Left ventricle myocardium inferior (tissue), 1 donor: ENCODE results near the gene THAP2. TPM values are rescaled to one million over a fixed set of nuclear protein-coding genes. Genes with fewer than 3 reads are reported as not detected.

Source experiments
- DNase-seq: peaks from one replicate; pipeline ENCODE4 v3.0.0-alpha.2; 2020
- H3K27ac ChIP-seq: fragments of 200-600 bp; replicated peaks from 2 replicates; pipeline ENCODE4 v1.8.0; 2021
- H3K27me3 ChIP-seq: fragments of 200-600 bp; 2 replicates; pipeline ENCODE4 v1.8.0; 2021; ENCODE audit warnings: low read depth
- H3K36me3 ChIP-seq: fragments of 200-600 bp; 2 replicates; pipeline ENCODE4 v1.8.0; 2021
- H3K4me1 ChIP-seq: fragments of 200-600 bp; 2 replicates; pipeline ENCODE4 v1.8.0; 2021
- H3K4me3 ChIP-seq: fragments of 200-600 bp; 2 replicates; pipeline ENCODE4 v1.8.0; 2021; ENCODE audit warnings: mild to moderate bottlenecking, moderate library complexity
- H3K9me3 ChIP-seq: fragments of 200-600 bp; replicated peaks from 2 replicates; pipeline ENCODE4 v1.8.0; 2021
- CTCF ChIP-seq: fragments of 200-600 bp; IDR thresholded peaks from 2 replicates; pipeline ENCODE4 v1.8.0; 2021; ENCODE audit warnings: antibody characterized with exemption, mild to moderate bottlenecking, borderline replicate concordance
- intact Hi-C: fragments of 100-400 bp; cut with micrococcal nuclease; formaldehyde crosslinking; loops from one replicate; pipeline ENCODE4 v1.11.0; 2022
- total RNA-seq: library from RNA; stranded (reverse); fragmentation: NEBNext Ultra II Directional; extraction: Animal tissue kit (Norgen Biotek cat#: 25700); gene quantifications from one replicate; pipeline ENCODE4 v1.2.1, GENCODE V29; 2021
- donor health status: DM: no; HTN: yes; CAD: no; lungs with severe emphysema.

Gene THAP2
- total RNA-seq, 1 donor from 2014 or later = 6.6 TPM

- intact Hi-C loops = no loop called here
These were observed 2.2 kb downstream of the THAP2 start for GRCh38 chr12:71666259-71666658.

GRCh38 chr12:71671311-71671710 is 7.2 kb downstream of the THAP2 start:
- Histone ChIP-seq H3K36me3 (no peaks in the 10 kb centered on the region), H3K27me3 (no peaks in the 10 kb centered on the region), H3K4me1 (no peaks in the 10 kb centered on the region), H3K9me3 (no peaks in the 10 kb centered on the region), H3K27ac (no peak overlapping the region), H3K4me3 (no peak overlapping the region)
- no peak for DNase-seq
- intact Hi-C loops = no loop called here
- TF ChIP-seq CTCF = no peak

More at GRCh38 chr12:71666259-71666658, 2.2 kb downstream of the THAP2 start:
- no peak for DNase-seq
- TF ChIP-seq CTCF = no peak
- Histone ChIP-seq H3K4me1 (peaks cover 45% of the 10 kb centered on the region), H3K36me3 (no peaks in the 10 kb centered on the region), H3K9me3 (no peaks in the 10 kb centered on the region), H3K27me3 (no peaks in the 10 kb centered on the region), H3K4me3 (no peak overlapping the region), H3K27ac (no peak overlapping the region)

GRCh38 chr12:71671816-71672215 is 7.7 kb downstream of the THAP2 start:
- intact Hi-C loops = no loop called here
- Histone ChIP-seq H3K36me3 (no peaks in the 10 kb centered on the region), H3K27ac (no peak overlapping the region), H3K4me1 (no peaks in the 10 kb centered on the region), H3K27me3 (no peaks in the 10 kb centered on the region), H3K9me3 (no peaks in the 10 kb centered on the region), H3K4me3 (no peak overlapping the region)
- TF ChIP-seq CTCF = no peak
- DNase-seq = no peak

GRCh38 chr12:71682466-71682865 is 18.4 kb downstream of the THAP2 start:
- Histone ChIP-seq H3K27ac (no peak overlapping the region), H3K36me3 (no peaks in the 10 kb centered on the region), H3K9me3 (no peaks in the 10 kb centered on the region), H3K4me3 (no peak overlapping the region), H3K27me3 (no peaks in the 10 kb centered on the region), H3K4me1 (peaks cover 28% of the 10 kb centered on the region)
- no peak for TF ChIP-seq CTCF
- intact Hi-C loops = no loop called here
- DNase-seq = no peak

DNA sequence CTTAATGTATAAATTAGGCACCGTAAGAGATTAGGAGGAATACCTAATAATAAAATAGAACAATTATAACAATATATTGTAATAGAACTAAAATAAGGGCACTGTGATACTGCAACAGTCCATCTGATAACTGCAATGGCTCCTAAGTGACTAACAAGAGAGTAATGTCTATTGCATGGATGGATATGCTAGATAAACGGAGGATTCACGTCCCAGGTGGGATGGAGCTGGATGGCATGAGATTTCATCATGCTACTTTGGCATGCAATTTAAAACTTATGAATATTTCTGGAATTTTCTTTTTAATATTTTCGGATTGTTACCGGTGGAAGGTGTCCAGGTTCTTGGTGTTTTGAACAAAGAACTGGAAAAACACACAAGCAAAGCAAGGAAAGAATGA is 19.5 kb downstream of the THAP2 start:
- no peaks in the 10 kb centered on the region for H3K9me3 ChIP-seq
- H3K27ac ChIP-seq = no peak overlapping the region
- no peaks in the 10 kb centered on the region for H3K27me3 ChIP-seq
- intact Hi-C loops = no loop called here
- no peaks in the 10 kb centered on the region for H3K36me3 ChIP-seq
- H3K4me3 ChIP-seq = no peak overlapping the region
- peaks cover 40% of the 10 kb centered on the region for H3K4me1 ChIP-seq
- no peak for TF ChIP-seq CTCF
- no peak for DNase-seq

DNA sequence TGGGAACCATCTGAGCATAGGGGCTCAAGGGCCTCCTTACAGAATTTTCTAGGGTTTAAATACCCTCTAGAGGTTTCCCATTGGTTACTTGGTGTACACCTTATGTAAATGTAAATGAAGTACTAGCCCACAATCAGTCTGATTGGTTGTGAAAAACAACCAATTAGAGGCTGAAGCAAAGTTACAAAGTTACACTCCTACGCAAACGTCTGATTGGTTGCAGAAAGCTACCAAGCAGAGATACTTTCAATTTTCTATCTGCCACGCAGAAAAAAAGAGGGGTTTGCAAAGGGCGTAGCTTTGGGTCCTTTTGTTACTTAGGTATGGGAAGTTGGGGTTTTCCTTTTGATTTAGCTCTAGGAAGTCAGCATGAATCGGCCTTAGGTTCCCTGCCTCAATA is 20.0 kb downstream of the THAP2 start:
- H3K27ac ChIP-seq = no peak overlapping the region
- intact Hi-C loops = no loop called here
- peaks cover 44% of the 10 kb centered on the region for H3K4me1 ChIP-seq
- no peak overlapping the region for H3K4me3 ChIP-seq
- H3K9me3 ChIP-seq = no peaks in the 10 kb centered on the region
- no peak for DNase-seq
- H3K27me3 ChIP-seq = no peaks in the 10 kb centered on the region
- H3K36me3 ChIP-seq = no peaks in the 10 kb centered on the region
- TF ChIP-seq CTCF = no peak
